OCI-LY1 (cell line): Measurements from ENCODE around the gene METTL2B.
"Not testable (repeated sequence)": the region's sequence is repeated elsewhere in the genome, so short reads cannot be mapped to it uniquely, and the experiment has no call there.

Experiments
- EZH2 ChIP-seq: fragments of 200-600 bp; sonication (generic), shearing (Covaris generic); IDR thresholded peaks from 2 replicates; pipeline ENCODE4 v1.8.0; 2017; ENCODE audit warnings: borderline replicate concordance, mixed run types, mild to moderate bottlenecking, antibody characterized with exemption, low read length, moderate library complexity, mixed read lengths
- TF ChIP-seq, protein P1 (sequence below): fragments of 200-600 bp; sonication (generic), shearing (Covaris generic); IDR thresholded peaks from 2 replicates; pipeline ENCODE4 v1.5.1; 2017; ENCODE audit warnings: mild to moderate bottlenecking, antibody characterized with exemption, low read length, moderate library complexity, mixed read lengths

DNA sequence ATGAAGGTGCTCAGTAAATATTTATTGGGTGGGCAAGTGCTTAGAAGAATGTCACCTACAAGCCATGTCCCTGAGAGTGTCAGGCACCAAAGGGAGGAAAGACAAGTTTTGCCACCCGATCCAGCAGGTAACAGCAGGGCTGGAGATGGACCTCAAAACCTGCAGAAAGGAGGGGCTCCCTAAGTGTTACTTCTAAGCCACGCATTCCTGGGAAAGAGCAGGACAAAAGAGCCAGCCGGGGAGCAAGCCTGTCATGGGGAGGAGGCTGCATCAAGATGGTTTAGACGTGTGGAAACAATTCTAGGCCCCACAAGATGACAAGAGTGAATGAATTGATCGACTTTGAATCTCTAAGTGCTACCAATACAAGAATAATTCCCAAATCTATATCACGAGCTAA is 38.7 kb downstream of the METTL2B start:
- TF ChIP-seq, protein P1, sequence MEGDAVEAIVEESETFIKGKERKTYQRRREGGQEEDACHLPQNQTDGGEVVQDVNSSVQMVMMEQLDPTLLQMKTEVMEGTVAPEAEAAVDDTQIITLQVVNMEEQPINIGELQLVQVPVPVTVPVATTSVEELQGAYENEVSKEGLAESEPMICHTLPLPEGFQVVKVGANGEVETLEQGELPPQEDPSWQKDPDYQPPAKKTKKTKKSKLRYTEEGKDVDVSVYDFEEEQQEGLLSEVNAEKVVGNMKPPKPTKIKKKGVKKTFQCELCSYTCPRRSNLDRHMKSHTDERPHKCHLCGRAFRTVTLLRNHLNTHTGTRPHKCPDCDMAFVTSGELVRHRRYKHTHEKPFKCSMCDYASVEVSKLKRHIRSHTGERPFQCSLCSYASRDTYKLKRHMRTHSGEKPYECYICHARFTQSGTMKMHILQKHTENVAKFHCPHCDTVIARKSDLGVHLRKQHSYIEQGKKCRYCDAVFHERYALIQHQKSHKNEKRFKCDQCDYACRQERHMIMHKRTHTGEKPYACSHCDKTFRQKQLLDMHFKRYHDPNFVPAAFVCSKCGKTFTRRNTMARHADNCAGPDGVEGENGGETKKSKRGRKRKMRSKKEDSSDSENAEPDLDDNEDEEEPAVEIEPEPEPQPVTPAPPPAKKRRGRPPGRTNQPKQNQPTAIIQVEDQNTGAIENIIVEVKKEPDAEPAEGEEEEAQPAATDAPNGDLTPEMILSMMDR, result not testable (repeated sequence)
- not testable (repeated sequence) for TF ChIP-seq EZH2
